HG03280 (cell line): ENCODE data around the gene HIF1A.
"Not testable (repeated sequence)": the region's sequence is repeated elsewhere in the genome, so short reads cannot be mapped to it uniquely, and the experiment has no call there.

ENCODE experiments used
- ATAC-seq: cut with Tn5 transposase; IDR thresholded peaks from one replicate; pipeline ENCODE4 v1.9.1; 2021; ENCODE audit warnings: mild to moderate bottlenecking, moderate library complexity; ENCODE audit not compliant: unreplicated experiment

HIF1A gene

DNA sequence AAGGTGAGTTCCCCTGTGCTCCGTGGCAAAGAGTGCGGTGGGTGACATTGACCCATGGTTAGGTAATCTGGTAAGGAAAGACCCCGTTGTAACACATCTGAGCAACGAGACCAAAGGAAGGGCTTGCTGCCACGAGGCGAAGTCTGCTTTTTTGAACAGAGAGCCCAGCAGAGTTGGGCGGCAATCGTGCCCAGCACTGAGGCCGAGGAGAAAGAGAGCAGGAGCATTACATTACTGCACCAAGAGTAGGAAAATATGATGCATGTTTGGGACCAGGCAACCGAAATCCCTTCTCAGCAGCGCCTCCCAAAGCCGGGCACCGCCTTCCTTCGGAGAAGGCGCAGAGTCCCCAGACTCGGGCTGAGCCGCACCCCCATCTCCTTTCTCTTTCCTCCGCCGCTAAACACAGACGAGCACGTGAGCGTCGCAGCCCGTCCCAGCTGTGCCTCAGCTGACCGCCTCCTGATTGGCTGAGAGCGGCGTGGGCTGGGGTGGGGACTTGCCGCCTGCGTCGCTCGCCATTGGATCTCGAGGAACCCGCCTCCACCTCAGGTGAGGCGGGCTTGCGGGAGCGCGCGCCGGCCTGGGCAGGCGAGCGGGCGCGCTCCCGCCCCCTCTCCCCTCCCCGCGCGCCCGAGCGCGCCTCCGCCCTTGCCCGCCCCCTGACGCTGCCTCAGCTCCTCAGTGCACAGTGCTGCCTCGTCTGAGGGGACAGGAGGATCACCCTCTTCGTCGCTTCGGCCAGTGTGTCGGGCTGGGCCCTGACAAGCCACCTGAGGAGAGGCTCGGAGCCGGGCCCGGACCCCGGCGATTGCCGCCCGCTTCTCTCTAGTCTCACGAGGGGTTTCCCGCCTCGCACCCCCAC lies at the start of gene HIF1A:
Gene HIF1A, plus strand, starts transcription at position 684 of the 865 bp plus-strand sequence. CDS start 292 bp downstream, outside the sequence.
- ATAC-seq, result peak; percentile 96

DNA sequence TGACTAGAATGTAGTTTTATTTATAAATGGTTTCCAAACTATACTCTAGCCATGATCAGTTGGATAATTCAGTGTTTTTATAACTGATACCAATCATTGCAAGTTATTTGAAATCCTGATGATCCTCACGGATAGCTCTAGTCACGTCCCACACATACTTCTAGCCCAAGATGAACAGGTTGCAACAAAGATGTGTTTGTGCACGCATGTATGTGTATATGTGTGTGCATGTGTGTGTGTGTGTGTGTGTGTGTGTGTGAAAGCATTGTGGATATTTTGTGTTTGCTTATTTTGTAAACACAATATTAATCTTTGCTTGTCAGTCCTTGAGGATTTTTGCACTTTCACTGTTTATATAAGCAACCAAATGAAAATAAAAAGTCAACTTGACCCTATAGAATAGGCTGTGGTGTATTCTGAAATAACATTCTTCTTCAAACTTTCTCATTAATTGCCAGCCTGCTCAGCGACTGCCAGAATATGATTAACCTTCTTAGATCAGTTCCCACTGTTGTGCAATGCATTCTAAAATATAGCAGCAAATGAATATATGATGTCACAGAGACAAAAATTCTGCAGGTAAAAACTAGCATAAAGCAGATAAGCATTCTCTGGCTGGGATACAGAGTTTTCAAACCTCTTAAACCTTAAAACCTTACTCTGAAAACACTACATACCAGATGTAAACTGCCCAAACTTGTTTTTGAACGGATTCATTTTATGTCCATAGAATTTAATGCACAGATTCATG lies 48.8 kb upstream of the HIF1A start:
- no peak for ATAC-seq

DNA sequence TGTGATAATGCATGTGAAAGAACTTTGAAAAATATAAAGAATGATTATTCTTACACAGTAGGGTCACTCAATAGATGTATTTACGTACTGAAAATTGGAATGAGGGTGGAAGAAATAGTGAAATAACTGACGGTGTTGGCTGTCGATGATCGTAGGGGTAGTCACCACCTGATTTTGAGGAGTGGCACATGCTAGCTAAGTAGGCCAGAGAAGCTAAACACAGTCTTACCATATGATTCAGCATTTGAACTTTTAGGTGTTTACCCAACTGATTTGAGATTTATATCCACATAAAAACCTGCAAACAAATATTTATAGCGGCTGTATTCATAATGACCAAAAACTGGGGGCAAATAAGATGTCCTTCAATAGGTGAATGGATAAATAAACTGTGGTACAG lies 47.6 kb upstream of the HIF1A start:
- no peak for ATAC-seq

DNA sequence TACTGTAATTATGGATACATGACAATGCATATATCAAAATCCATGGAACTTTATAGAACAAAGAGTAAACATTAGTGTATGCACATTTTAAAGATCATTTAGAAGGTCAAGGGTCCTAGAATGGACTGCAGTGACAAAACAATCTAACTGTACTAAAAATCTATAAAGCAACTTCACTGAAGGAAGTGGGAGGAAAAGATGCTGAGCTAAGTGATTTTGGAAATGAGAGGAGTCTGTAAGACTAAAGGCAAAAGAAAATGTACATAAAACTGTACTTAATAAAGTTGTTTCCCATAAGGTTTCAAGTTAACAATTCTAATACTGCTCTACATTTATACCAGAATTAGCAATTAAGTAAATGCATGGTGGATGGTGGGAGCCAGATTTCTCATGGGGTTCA lies 46.9 kb upstream of the HIF1A start:
- ATAC-seq, result no peak

DNA sequence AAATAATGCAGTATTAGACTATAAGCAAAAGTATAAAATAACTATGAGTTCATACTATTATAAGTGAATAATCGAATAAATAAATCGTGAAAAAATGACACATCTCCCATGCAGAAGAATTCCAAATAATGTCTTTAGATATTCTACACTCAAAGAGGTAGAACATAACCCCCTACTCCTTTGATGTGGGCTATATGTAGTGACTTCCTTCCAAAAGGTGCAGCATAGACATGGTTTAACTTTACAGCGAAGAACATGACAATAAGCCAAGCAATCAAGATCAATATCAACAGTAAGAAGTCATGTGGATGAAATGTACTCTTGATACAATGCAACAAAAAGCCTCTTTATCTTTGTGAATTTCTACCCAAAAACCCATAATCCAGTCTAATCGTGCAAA lies 46.0 kb upstream of the HIF1A start:
- no peak for ATAC-seq

DNA sequence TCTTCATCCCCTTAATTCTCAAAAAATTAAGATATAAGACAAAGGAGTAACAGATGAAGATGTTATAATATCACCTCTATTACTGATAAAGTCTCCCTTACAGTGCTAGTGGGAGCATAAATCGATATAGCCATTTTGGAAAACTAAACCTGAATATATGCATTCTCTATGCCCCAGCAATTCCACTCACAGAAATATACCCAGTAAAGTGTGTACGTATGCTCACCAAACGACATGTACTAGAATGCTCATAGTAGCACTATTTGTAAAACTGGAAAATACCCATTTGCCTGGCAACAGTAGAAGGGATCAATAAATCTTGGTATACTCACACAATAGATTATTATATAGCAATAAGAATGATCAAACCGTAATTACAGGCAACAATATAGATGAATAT lies 44.0 kb upstream of the HIF1A start:
- ATAC-seq, result no peak

DNA sequence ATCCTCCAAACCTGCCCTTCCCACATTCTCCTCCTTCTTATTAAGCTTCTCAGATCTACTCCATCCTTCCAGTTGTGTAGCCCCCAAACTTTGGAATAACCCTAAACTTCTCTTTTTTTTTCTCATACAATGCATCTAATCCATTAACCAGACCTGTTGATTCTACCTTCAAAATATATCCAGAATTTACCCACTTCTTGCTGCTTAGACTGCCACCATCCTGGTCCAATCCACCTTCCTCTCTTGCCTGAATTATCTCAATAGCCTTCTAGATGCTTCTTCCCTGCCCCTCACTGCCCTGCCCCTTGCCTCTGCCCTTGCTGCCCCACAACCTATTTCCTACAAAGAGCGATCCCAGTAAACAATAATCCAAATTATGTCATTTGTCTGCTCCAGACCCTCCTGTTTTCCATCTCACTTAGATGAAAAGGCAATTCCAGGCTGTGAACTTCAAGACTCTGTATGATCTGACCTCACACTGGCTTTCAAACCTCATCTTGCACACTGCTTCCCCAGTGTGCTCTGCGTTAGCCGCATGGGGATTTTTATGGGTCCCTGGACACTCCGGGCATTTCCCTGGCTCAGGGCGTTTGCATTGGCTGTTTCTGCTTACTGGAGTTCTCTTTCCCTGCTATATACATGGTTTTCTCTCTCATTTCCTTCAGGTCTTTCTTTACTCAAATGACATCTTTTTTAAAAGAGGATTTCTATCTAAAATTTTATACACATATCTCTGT lies 42.6 kb upstream of the HIF1A start:
- no peak for ATAC-seq

DNA sequence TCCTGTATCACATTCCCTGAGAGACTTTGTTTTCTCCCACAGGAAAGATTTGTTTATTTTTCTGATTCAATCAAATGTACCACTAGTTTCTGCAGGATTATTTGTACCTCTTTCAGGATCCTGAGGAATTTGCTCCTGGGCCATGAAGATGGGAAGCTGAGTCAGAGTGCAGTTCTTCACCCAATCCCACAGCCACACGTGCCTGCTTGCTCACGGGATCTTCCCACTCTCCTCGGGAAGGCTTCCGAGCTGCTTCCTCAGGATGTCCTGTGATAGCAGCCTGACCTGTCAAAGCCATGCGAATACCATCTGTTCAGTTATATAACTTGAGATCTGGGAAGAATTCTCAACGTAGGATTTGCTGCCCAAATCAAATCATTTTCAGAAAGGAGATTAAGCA lies 41.8 kb upstream of the HIF1A start:
- ATAC-seq, result no peak

DNA sequence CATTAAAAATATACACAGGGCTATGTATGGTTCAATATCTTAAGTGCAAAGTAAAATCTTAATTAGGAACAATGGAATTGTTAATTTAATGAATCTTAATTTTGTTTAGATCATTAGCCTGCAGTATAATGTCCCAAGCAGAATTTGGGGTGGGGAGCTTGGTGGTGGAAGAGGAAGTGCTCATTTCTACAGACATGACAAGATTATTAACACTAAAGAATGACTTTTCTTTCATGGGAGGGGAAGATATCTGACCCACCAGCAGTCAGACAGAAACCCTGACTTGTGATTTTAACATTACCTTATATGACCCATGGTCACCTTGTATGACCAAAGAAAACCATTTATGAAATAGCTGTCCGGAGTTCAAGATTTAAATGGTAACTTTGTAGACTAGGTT lies 41.3 kb upstream of the HIF1A start:
- ATAC-seq, result no peak

DNA sequence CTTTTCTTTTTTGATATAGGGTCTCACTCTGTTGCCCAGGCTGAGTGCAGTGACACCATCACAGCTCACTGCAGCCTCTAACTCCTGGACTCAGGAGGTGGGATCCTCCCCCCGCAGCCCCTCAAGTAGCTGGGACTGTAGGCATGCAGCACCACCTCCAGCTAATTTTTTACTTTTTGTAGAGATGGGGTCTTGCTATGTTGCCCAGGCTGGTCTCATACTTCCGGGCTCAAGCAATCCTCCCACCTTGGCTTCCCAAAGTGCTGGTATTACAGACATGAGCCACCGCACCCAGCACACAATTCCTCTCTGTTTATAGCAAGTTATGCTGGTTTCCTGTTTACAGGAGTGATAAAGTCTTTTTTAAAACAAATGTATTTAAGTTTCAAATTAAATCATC lies 39.5 kb upstream of the HIF1A start:
- no peak for ATAC-seq

DNA sequence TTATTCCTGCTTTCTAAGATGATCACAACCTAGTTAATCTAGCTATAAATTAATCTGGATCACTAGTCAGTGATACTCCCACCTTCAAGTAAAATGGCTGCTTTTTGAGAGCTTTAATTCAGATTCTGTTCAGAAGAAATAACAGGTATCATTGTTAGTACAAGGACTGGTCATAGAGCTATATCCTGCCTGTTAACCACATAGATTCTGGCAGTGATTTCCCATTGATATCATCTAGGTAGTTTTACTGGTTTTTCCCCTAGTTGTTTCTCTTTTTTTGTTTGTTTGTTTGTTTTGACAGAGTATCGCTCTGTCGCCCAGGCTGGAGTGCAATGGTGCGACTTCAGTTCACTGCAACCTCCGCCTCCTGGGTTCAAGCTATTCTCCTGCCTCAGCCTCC lies 39.0 kb upstream of the HIF1A start:
- ATAC-seq, result no peak

DNA sequence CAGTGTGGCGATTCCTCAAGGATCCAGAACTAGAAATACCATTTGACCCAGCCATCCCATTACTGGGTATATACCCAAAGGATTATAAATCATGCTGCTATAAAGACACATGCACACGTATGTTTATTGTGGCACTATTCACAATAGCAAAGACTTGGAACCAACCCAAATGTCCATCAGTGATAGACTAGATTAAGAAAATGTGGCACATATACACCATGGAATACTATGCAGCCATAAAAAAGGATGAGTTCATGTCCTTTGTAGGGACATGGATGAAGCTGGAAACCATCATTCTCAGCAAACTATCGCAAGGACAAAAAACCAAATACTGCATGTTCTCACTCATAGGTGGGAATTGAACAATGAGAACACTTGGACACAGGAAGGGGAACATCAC lies 37.2 kb upstream of the HIF1A start:
- ATAC-seq, result not testable (repeated sequence)

DNA sequence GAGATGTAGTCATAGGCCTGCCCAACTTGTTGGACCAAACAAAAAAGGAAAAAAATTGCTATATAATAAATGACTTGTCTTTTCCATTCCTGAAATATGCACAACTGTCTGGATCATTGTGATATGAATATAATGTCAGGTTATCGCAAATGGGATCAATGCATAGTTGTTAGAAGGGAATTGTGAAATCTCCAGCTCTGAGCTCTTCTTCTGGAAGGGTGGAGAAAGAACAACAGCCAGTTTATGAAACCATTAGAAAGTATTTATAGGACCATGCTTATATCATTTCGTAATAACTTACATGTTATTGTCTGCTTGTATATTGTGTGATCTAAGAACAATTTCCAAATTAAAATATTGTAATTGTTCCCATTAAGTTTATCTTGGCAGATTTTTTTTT lies 35.7 kb upstream of the HIF1A start:
- no peak for ATAC-seq

DNA sequence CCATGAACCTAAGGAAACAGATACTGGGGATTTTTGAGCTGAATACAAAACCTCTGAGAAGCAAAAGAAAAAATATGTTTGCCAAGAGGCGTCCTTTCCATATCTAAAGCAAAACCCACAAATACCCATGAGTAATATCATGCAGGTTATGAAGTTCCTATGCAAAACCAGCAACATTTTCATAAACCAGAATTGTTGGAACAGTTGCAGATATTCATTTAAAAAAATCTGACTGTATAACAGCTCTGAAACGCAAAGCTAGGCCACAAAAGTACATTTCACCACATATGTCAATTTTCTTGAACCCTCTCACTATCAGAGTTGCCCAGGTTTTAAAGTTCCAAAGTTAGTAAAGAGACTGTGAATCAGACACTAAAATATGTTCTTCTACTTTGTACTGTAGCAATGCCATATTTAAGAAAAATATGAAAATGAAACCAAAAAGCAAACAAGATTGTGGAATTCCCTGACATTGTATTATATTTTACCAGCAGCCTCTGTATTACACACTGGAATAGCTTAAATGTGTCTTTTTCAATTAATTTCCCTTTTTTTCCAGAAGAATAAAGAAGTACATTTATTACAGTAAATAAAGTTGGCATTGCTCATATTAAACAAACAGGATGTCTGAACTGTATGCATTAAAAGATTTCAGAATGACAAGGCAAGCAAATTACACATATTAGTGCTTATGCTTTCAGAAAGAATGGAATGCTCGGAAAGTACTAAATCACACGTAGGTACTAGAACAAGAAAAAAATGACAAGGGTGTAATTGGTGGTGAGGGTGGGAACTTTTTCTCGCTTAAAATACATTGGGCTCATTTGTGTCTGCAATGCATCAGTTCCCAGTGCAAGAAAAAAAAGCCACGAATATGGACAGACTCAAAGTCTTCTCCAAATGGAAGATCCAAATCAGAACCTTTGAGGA lies 33.6 kb upstream of the HIF1A start:
- ATAC-seq, result peak; percentile 35

DNA sequence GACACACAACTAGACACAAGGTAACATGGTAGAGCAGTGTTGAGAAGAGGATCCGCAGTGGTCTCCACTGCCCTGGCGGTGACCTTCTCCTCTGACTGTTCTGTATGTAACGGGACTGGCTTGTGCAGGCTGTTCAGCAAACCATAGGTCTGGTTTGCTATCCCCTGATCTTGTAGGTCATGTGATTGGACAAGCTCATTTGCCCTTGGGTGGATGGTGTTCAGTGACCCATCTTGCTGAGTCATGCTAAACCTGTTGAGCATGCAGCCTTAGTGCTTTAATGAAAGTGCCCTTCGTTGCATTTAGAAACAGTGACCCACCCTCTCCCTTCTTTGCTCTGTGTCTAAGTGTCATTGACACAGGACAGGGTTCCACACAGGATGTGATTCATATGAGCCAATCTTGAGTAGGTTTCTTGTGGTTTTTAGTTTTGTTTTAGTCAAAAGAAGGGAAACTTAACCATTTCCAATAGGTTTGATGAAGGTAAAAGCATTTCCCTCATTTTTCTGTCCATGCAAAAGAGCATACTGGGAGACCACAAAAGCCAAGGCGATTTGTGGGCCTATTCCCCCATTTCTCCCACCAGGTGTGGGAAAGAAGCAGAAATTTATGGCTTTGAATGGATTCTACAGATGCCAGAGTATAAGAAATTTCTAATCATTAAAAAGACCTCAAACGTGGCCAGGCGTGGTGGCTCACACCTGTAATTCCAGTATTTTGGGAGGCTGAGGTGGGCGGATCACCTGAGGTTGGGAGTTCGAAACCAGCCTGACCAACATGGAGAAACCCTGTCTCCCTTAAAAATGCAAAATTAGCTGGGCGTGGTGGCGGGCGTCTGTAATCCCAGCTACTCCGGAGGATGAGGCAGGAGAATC lies 32.6 kb upstream of the HIF1A start:
- ATAC-seq, result peak; percentile 81

DNA sequence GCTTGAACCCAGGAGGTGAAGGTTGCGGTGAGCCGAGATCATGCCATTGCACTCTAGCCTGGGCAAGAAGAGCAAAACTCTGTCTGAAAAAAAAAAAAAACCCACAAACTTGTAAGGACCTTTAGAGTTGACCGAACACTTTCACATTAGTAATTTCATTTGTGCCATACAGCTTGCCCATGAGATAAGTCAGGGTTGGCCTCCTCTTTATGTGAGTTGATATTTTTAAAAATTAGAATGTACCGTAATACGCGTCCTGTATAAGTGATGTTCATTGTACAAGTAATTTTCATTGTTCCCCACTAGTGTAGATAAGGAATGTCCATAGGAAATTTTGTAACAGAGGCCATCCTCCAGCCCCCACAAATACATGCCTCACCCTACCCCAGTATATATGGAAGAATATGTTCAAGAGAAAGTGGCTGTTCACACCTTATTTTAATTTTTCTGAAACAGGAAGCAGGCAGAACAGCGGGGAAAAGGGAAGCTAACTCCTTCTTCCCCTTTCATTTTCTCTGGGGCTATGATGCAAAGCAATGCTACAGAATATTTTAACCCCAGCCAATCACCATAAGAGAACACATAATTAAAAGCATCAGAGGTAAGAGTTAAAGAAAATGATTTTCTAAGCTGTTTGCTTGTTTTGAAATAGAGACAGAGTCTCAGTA lies 31.9 kb upstream of the HIF1A start:
- ATAC-seq, result no peak

DNA sequence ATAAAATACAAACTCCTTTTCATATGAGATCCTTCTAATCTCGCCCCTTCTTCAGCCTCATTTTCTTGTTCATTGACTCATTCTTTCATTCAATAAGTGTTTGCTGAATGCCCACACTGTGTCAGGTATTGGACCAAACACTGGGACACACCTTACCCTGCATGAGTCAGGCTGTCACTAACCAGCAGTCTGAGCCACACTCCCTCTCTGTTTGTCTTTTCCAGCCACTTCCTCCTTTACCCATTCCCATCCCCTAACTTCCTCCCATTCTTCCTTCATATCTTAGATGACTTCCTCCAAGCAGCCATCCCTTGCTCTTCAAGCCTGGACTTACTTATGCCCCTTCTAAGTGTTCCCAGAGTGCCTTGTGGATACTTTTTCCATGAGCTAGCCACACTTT lies 27.0 kb upstream of the HIF1A start:
- ATAC-seq, result no peak

DNA sequence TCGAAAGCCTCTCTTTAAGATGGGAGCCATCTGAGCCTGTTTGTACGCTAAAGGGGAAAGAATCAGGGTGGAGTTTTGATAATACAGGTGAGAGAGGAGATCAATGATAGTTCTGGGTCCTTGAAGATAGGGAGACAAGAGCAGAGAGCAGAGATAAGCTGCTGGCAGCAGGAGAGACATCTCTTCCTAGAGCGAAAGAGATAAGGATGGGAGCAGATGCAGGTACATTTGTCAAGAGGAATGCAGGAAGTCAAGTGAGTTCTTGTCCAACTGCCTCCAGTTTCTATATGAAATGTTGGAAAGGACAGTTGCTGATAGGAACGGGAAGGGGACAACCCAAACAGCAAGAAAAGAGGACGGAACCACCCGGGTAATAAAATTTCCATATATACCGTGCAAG lies 24.7 kb upstream of the HIF1A start:
- ATAC-seq, result no peak

DNA sequence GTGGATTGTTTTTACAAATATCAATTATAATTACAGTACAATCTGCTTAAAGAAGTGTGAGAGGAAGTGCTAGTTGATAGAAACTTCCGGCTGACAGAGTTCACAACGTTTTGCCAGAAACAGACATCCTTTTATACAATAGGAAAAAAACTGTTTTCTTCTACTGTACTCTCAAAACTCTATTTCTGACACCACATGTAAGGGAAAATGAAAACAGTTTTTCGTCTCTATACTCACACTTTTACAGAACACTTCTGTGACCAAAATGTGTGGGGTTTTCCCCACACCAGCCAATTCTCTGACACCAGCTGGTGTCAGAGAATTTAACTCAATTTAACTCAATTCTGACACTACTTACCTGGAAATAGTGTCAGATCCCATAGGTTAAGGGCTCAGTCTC lies 24.2 kb upstream of the HIF1A start:
- peak; percentile 87 for ATAC-seq
